H1 (cell line): ENCODE data around the gene WDFY4. TPM values are rescaled to one million over a fixed set of nuclear protein-coding genes. Genes with fewer than 3 reads are reported as not detected.

Source experiments
- CTCF ChIA-PET: fragments of 300-600 bp; sonication (Branson Sonifier 250); formaldehyde crosslinking; loops from one replicate; lab custom pipeline; 2021; ENCODE audit not compliant: partially characterized antibody; lab: Charles Lee
- POLR2A ChIA-PET: fragments of 300-600 bp; sonication (Branson Sonifier 250); formaldehyde crosslinking; loops from one replicate; lab custom pipeline; 2021; ENCODE audit warnings: inconsistent platforms; ENCODE audit not compliant: partially characterized antibody; lab: Charles Lee
- DNase-seq, 2 experiments: peaks; one replicate each; pipeline versions ENCODE4 v3.0.0 to v3.0.0-alpha.2; 2010 to 2022; ENCODE audit warnings: low spot score in 2 of 2, low read depth in 1 of 2, mixed read lengths in 1 of 2
- FAIRE-seq: peaks from 2 replicates; lab custom pipeline; 2011; peaks lifted over from hg19 to GRCh38; lab: Jason Lieb, UNC
- H2AFZ ChIP-seq: 2 replicates; pipeline ENCODE4 v1.8.1; 2012; ENCODE audit warnings: low read length, inconsistent platforms
- H2AK5ac ChIP-seq: 2 replicates; pipeline ENCODE4 v1.6.1; 2013; ENCODE audit warnings: low read depth, low read length
- H2BK120ac ChIP-seq: replicated peaks from 2 replicates; pipeline ENCODE3; 2013; ENCODE audit warnings: low read depth, low read length, inconsistent platforms
- H2BK12ac ChIP-seq: 2 replicates; pipeline ENCODE4 v1.6.1; 2013; ENCODE audit warnings: low read depth, low read length
- H2BK15ac ChIP-seq: 2 replicates; pipeline ENCODE4 v1.6.1; 2013; ENCODE audit warnings: low read length
- H2BK20ac ChIP-seq: 2 replicates; pipeline ENCODE4 v1.6.1; 2013; ENCODE audit warnings: low read length
- H2BK5ac ChIP-seq: 2 replicates; pipeline ENCODE4 v1.6.1; 2013; ENCODE audit warnings: low read depth, low read length
- H3K14ac ChIP-seq: 2 replicates; pipeline ENCODE4 v1.6.1; 2013; ENCODE audit warnings: inconsistent platforms; ENCODE audit not compliant: insufficient read length
- H3K18ac ChIP-seq: 2 replicates; pipeline ENCODE4 v1.6.1; 2013; ENCODE audit warnings: low read length; ENCODE audit errors: extremely low read depth
- H3K23ac ChIP-seq: 2 replicates; pipeline ENCODE4 v1.6.1; 2013; ENCODE audit warnings: inconsistent platforms; ENCODE audit not compliant: insufficient read length
- H3K23me2 ChIP-seq: 2 replicates; pipeline ENCODE4 v1.6.1; 2013; ENCODE audit warnings: low read depth, low read length
- H3K27ac ChIP-seq: 2 replicates; pipeline ENCODE4 v1.6.1; 2011; ENCODE audit warnings: low read depth, low read length, inconsistent platforms
- H3K27me3 ChIP-seq, 4 experiments: replicated peaks in 1 of 4; 1 replicate in 1 of 4; 2 replicates in 3 of 4; pipeline versions ENCODE4 v1.6.1 to v1.8.1; 2011 to 2013; ENCODE audit warnings: low read length in 3 of 4, mild to moderate bottlenecking in 3 of 4, inconsistent platforms in 2 of 4, mixed read lengths in 2 of 4, moderate library complexity in 1 of 4; ENCODE audit not compliant: control insufficient read depth in 3 of 4, insufficient read depth in 3 of 4; ENCODE audit errors: extremely low read depth in 1 of 4
- H3K36me3 ChIP-seq, 4 experiments: 2 replicates each; pipeline versions ENCODE4 v1.6.1 to v1.8.1; 2011 to 2013; ENCODE audit warnings: mild to moderate bottlenecking in 4 of 4, low read length in 3 of 4, moderate library complexity in 2 of 4, control low read depth in 1 of 4, inconsistent platforms in 1 of 4; ENCODE audit not compliant: insufficient read depth in 4 of 4, control insufficient read depth in 2 of 4
- H3K4ac ChIP-seq: replicated peaks from 2 replicates; pipeline ENCODE3; 2013; ENCODE audit warnings: low read length, low read depth, mixed read lengths, inconsistent platforms; ENCODE audit not compliant: insufficient read length
- H3K4me1 ChIP-seq, 4 experiments: replicated peaks in 1 of 4; 1 replicate in 1 of 4; 2 replicates in 3 of 4; pipeline versions ENCODE4 v1.6.1 to v1.8.1; 2011 to 2013; ENCODE audit warnings: low read length in 3 of 4, inconsistent platforms in 2 of 4, mixed read lengths in 1 of 4; ENCODE audit not compliant: insufficient read depth in 4 of 4, control insufficient read depth in 3 of 4
- H3K4me2 ChIP-seq, 2 experiments: 2 replicates each; pipeline versions ENCODE4 v1.6.1 to v1.8.1; 2011 to 2013; ENCODE audit warnings: low read depth in 2 of 2, low read length in 2 of 2, control low read depth in 1 of 2, inconsistent platforms in 1 of 2, mild to moderate bottlenecking in 1 of 2; ENCODE audit not compliant: insufficient read depth in 1 of 2
- H3K4me3 ChIP-seq, 4 experiments: fragments of 200-600, 300-600 bp in 1 of 4; sonication (generic), shearing (Covaris generic), sonication (Bioruptor Twin) in 1 of 4; 2 replicates each; pipeline versions ENCODE4 v1.5.1 to v1.8.1; 2011 to 2016; ENCODE audit warnings: low read length in 4 of 4, low read depth in 3 of 4, control low read depth in 2 of 4, inconsistent platforms in 2 of 4, mild to moderate bottlenecking in 2 of 4, mixed read lengths in 1 of 4, moderate library complexity in 1 of 4; ENCODE audit not compliant: insufficient read depth in 2 of 4; ENCODE audit errors: extremely low read depth in 1 of 4
- H3K56ac ChIP-seq: replicated peaks from 2 replicates; pipeline ENCODE3; 2013; ENCODE audit warnings: low read depth, mild to moderate bottlenecking, mixed read lengths, low read length, inconsistent platforms; ENCODE audit not compliant: insufficient read length
- H3K79me1 ChIP-seq: 2 replicates; pipeline ENCODE4 v1.6.1; 2013; ENCODE audit warnings: low read depth, low read length, control low read depth
- H3K79me2 ChIP-seq, 2 experiments: 2 replicates each; pipeline versions ENCODE4 v1.6.1 to v1.8.1; 2012 to 2013; ENCODE audit warnings: low read length in 2 of 2, mild to moderate bottlenecking in 2 of 2, inconsistent platforms in 1 of 2; ENCODE audit not compliant: insufficient read depth in 2 of 2, control insufficient read depth in 1 of 2
- H3K9ac ChIP-seq, 4 experiments: replicated peaks in 1 of 4; 1 replicate in 1 of 4; 2 replicates in 3 of 4; pipeline versions ENCODE4 v1.6.1 to v1.8.1; 2011 to 2013; ENCODE audit warnings: low read depth in 3 of 4, low read length in 3 of 4, control low read depth in 2 of 4, mild to moderate bottlenecking in 2 of 4, moderate library complexity in 2 of 4, inconsistent platforms in 1 of 4; ENCODE audit errors: extremely low read depth in 1 of 4
- H3K9me3 ChIP-seq, 2 experiments: 2 replicates each; pipeline versions ENCODE4 v1.6.1 to v1.8.1; 2012 to 2013; ENCODE audit warnings: mild to moderate bottlenecking in 2 of 2, moderate library complexity in 2 of 2, control low read depth in 1 of 2, inconsistent platforms in 1 of 2, low read depth in 1 of 2, low read length in 1 of 2, mixed read lengths in 1 of 2; ENCODE audit not compliant: insufficient read depth in 2 of 2
- H4K20me1 ChIP-seq, 2 experiments: replicated peaks in 1 of 2; 2 replicates each; pipeline versions ENCODE3 to v1.8.1; 2011 to 2013; ENCODE audit warnings: inconsistent platforms in 2 of 2, low read length in 2 of 2, mild to moderate bottlenecking in 1 of 2; ENCODE audit not compliant: insufficient read depth in 2 of 2, control insufficient read depth in 1 of 2
- H4K5ac ChIP-seq: 2 replicates; pipeline ENCODE4 v1.6.1; 2013; ENCODE audit warnings: low read length, low read depth, mixed read lengths, inconsistent platforms; ENCODE audit not compliant: insufficient read length
- H4K8ac ChIP-seq: 2 replicates; pipeline ENCODE4 v1.8.0; 2013; ENCODE audit warnings: mild to moderate bottlenecking, moderate library complexity, low read length, inconsistent platforms; ENCODE audit not compliant: insufficient read depth; ENCODE audit errors: extremely low read depth
- H4K91ac ChIP-seq: replicated peaks from 2 replicates; pipeline ENCODE3; 2013; ENCODE audit warnings: low read length, mixed read lengths, inconsistent platforms; ENCODE audit not compliant: insufficient read length
- SIN3A ChIP-seq, 2 experiments: IDR thresholded peaks in 1 of 2; conservative IDR thresholded peaks in 1 of 2; 2 replicates each; pipeline ENCODE4 v1.6.1; 2011 to 2012; ENCODE audit warnings: low read length in 2 of 2, improper control_type of control experiment in 1 of 2, low read depth in 1 of 2, mild to moderate bottlenecking in 1 of 2
- WGBS, 2 experiments: shearing (Covaris generic) in 1 of 2; methylation state at CpG; one replicate each; pipeline versions ENCODE4 v1.1.6 to v1.1.7; 2013 to 2015; ENCODE audit warnings: low lambda C conversion rate in 2 of 2, mixed read lengths in 2 of 2, inconsistent platforms in 1 of 2, low coverage in 1 of 2, missing lambda C conversion rate in 1 of 2; ENCODE audit not compliant: insufficient replicate concordance in 2 of 2, insufficient coverage in 1 of 2, insufficient read length in 1 of 2; ENCODE audit errors: extremely low coverage in 1 of 2, missing lambda C conversion rate in 1 of 2; 5-methylcytosine and 5-hydroxymethylcytosine counted together
- polyA plus RNA-seq, 7 experiments: library from polyadenylated mRNA; depleted of rRNA in 3 of 7; stranded (reverse) in 5 of 7; unstranded in 2 of 7; fragments of >200 nt in 5 of 7; fragments of 200-250 nt in 2 of 7; gene quantifications; 1 replicate in 5 of 7; 2 replicates in 1 of 7; 4 replicates in 1 of 7; pipeline versions ENCODE4 v1.2.1 to v1.2.3, GENCODE V29; 2011 to 2013; ENCODE audit warnings: missing spikeins in 2 of 7, mixed read lengths in 2 of 7
- total RNA-seq: library from RNA; stranded (reverse); fragmentation: NEBNext Ultra II Directional; extraction: Animal tissue kit (Norgen Biotek cat#: 25700); gene quantifications from 2 replicates; pipeline ENCODE4 v1.2.1, GENCODE V29; 2021
- TF ChIP-seq, protein P1 (sequence below), 3 experiments: IDR thresholded peaks; 1 replicate in 2 of 3; 2 replicates in 1 of 3; pipeline versions ENCODE4 v1.5.1 to v1.6.1; 2011; ENCODE audit warnings: low read length in 3 of 3, mild to moderate bottlenecking in 3 of 3, inconsistent platforms in 2 of 3, low read depth in 1 of 3, moderate library complexity in 1 of 3; ENCODE audit not compliant: insufficient read depth in 1 of 3; ENCODE audit errors: control extremely low read depth in 1 of 3

Gene WDFY4
- total and polyA plus RNA-seq, 2 of the 8 experiments (the other 6 are each of a cell fraction or from before 2014, with no cell fraction given), result not detected

DNA sequence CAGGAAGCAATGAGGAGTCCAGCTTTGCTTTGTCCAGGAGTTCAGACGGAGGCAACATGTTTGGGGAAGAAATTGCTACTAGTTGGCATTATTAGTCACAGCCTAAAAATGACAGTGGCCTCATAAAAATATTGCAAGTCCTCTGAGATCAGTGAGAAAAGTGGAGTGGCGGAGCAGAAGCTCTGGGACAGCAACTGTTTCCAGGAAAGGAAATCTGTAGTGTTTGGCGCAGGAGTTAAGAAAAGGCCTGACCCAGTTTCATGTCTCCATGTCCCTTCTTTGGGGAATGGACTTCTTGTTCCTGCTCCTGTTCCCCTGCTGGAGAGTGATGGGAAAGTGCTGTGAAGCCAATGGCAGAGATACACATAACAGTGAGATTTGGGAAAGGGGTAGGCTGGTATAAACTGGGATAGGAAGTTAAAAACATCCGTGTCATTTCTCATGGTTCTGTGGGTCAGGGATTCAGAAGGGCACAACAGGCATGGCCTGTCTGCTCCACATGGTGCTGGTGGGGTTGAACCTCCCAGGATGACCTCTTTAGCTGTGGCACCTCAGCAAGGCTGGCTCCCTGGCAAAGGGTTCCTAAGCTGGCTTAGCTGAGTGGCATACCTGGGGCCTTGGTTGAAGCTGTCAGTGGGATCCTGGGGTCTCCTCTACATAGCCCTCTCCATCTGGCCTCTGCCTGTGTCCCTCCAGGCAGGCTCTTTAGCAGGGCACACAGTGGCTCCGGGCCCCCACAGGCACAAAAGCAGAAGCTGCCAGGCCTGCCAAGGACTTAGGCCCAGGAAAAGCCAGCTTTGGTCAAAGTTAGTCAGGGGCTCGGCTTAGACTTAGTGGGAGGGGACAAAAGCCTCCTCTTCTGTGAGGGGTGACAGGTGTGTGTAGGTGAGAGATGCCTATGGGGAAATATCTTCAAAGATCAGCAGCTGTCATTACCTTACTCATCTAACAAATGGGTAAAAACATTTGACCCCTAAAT, 77.7 kb downstream of the WDFY4 start:
- Histone ChIP-seq H3K4ac (no peak overlapping the region), H3K23me2 (no peaks in the 10 kb centered on the region), H3K9me3 (no peaks in the 10 kb centered on the region), H3K18ac (no peak overlapping the region), H3K23ac (no peak overlapping the region), H4K5ac (no peak overlapping the region), H4K8ac (no peak overlapping the region), H3K56ac (no peak overlapping the region), H2BK15ac (no peak overlapping the region), H3K36me3 (no peaks in the 10 kb centered on the region), H2BK5ac (no peak overlapping the region), H2BK12ac (no peak overlapping the region), H3K9ac (no peak overlapping the region), H3K4me3 (no peak overlapping the region), H3K14ac (no peak overlapping the region), H2BK20ac (no peak overlapping the region), H2AK5ac (no peak overlapping the region), H3K27ac (no peak overlapping the region), H3K27me3 (no peaks in the 10 kb centered on the region), H3K79me2 (no peaks in the 10 kb centered on the region), H3K79me1 (no peaks in the 10 kb centered on the region), H3K4me1 (no peaks in the 10 kb centered on the region), H4K91ac (no peak overlapping the region), H2BK120ac (no peak overlapping the region), H4K20me1 (no peaks in the 10 kb centered on the region), H3K4me2 (no peak overlapping the region), H2AFZ (no peak overlapping the region)
- WGBS, 2 experiments, result 93% methylated on average over 6 of the region's 6 CpGs; no CpG with 5 or more reads in 1 of the 2 experiments
- DNase-seq (no peak), FAIRE-seq (no peak)
- ChIA-PET POLR2A (no interaction called here), CTCF (interaction anchor here (0.6 to 3.6 kb wide), 6 partner anchors 11 to 104 kb away, joined by 3 to 15 read pairs (median 3); no protein-coding TSS in a partner anchor)
- TF ChIP-seq, protein P1, sequence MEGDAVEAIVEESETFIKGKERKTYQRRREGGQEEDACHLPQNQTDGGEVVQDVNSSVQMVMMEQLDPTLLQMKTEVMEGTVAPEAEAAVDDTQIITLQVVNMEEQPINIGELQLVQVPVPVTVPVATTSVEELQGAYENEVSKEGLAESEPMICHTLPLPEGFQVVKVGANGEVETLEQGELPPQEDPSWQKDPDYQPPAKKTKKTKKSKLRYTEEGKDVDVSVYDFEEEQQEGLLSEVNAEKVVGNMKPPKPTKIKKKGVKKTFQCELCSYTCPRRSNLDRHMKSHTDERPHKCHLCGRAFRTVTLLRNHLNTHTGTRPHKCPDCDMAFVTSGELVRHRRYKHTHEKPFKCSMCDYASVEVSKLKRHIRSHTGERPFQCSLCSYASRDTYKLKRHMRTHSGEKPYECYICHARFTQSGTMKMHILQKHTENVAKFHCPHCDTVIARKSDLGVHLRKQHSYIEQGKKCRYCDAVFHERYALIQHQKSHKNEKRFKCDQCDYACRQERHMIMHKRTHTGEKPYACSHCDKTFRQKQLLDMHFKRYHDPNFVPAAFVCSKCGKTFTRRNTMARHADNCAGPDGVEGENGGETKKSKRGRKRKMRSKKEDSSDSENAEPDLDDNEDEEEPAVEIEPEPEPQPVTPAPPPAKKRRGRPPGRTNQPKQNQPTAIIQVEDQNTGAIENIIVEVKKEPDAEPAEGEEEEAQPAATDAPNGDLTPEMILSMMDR (IDR thresholded peaks at IDR 0.05; ENCODE audit: control extremely low read depth in 1 of 3, insufficient read depth in 1 of 3, low read depth in 1 of 3, low read length in 3 of 3), result peak in 1 of 3 experiments; percentile 1; a peak in 1 of 4 replicates
- no peak for TF ChIP-seq SIN3A (conservative IDR thresholded peaks at IDR 0.05 in 1 of 2, IDR thresholded peaks at IDR 0.05 in 1 of 2; ENCODE audit: low read depth in 1 of 2, low read length in 2 of 2)
